ENCODE results near the gene SLC27A5. TPM values are rescaled to one million over a fixed set of nuclear protein-coding genes. Genes with fewer than 3 reads are reported as not detected.

Gene SLC27A5
- polyA plus RNA-seq, 2 of the 4 experiments (the other 2 are of a cell fraction): 30.2 to 37.8 TPM

GRCh38 chr19:58535857-58536256 lies 24.1 kb upstream of the SLC27A5 start:
- H3K4me3 ChIP-seq: no peak overlapping the region
- WGBS (ENCODE audit: missing lambda C conversion rate): 84% methylated on average over 3 of the region's 3 CpGs
- ChIA-PET POLR2A (interaction anchor here (0.9 to 1.0 kb wide), 2 partner anchors 8 to 16 kb away, joined by 3 to 4 read pairs; partner anchors contain the start of genes TRIM28 and ZBTB45), CTCF (interaction anchor here (0.7 to 5.5 kb wide), 2 partner anchors 13 to 17 kb away, joined by 3 to 70 read pairs; partner anchors contain the start of gene ZBTB45)
- no peaks in the 10 kb centered on the region for H3K4me1 ChIP-seq
- H3K27ac ChIP-seq: no peak overlapping the region
- no peaks in the 10 kb centered on the region for H3K9me3 ChIP-seq
- DNase-seq (ENCODE audit: low read depth in 1 of 2, low spot score in 1 of 2) (no peak), FAIRE-seq (no peak), ATAC-seq (no peak)
- TF ChIP-seq TP53 (CRISPR knock-in tag; IDR thresholded peaks at IDR 0.05): no peak
- no peak for TF ChIP-seq RFX5 (IDR thresholded peaks at IDR 0.05)
- no peak for TF ChIP-seq POLR2AphosphoS2 (conservative IDR thresholded peaks at IDR 0.05; ENCODE audit: low read length)
- TF ChIP-seq MAFK (IDR thresholded peaks at IDR 0.05; ENCODE audit: partially characterized antibody): no peak
- TF ChIP-seq NR3C1 (IDR thresholded peaks at IDR 0.05): no peak
- H3K4me2 ChIP-seq: no peak overlapping the region

DNA sequence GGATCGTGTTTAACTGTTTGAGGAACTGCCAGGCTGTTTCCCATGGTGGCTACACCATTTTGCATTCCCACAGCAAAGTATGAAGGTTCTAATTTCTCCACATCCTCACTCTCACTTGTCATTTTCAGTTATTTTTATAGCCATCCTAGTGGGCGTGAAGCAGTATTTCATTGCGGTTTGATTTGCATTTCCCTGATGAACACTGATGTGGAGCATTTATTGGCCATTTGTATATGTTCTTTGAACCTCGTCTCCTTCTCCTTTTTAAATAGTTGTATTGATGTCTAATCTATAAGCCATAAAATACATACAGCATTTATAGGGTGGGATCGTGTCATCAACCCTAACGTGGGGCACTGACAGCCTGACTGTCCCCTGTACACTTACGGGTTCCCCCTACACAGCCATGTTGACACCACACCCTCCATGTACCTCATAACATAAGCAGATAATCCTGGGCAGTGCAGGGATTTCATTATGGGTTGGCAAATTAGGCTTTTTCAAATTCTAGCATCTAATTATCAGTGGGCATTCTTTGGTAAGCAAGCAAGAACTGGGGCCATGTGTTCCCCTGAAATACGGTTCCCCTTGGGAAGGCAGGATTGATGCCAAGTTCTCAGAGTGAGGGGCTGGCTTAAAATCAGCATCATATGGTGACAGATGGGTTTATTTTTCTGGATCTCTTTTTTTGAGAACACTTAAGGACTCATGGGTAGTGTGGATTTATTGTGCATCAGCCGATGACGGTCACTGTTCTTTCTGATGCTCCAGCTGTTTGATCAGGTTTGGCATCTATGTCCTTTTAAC lies 19.4 kb upstream of the SLC27A5 start:
- Histone ChIP-seq H3K4me2 (no peak overlapping the region), H3K9me3 (no peaks in the 10 kb centered on the region), H3K4me1 (no peaks in the 10 kb centered on the region), H3K4me3 (no peak overlapping the region), H3K27ac (no peak overlapping the region)
- CTCF ChIA-PET: interaction anchor here (3.7 to 5.5 kb wide), 2 partner anchors 11 to 12 kb away, joined by 33 to 70 read pairs; partner anchors contain the start of gene ZBTB45
- DNase-seq (ENCODE audit: low read depth in 1 of 2, low spot score in 1 of 2) (no peak), FAIRE-seq (no peak), ATAC-seq (peak; percentile 18 to 20; a peak in 2 of 6 replicates)
- TF ChIP-seq ZFP36 (IDR thresholded peaks at IDR 0.05; ENCODE audit: borderline replicate concordance, partially characterized antibody) (no peak), HOXB5 (CRISPR knock-in tag; IDR thresholded peaks at IDR 0.05) (no peak), FOXS1 (CRISPR knock-in tag; IDR thresholded peaks at IDR 0.05) (no peak), ELK1 (IDR thresholded peaks at IDR 0.05; ENCODE audit: low read depth, low read length) (no peak), RARB (CRISPR knock-in tag; IDR thresholded peaks at IDR 0.05) (no peak), HMGXB4 (CRISPR knock-in tag; IDR thresholded peaks at IDR 0.05; ENCODE audit: borderline replicate concordance) (no peak), MAZ (IDR thresholded peaks at IDR 0.05; ENCODE audit: borderline replicate concordance, low read depth, low read length) (no peak), HDAC2 (IDR thresholded peaks at IDR 0.05) (no peak)
- TF ChIP-seq, protein P1, sequence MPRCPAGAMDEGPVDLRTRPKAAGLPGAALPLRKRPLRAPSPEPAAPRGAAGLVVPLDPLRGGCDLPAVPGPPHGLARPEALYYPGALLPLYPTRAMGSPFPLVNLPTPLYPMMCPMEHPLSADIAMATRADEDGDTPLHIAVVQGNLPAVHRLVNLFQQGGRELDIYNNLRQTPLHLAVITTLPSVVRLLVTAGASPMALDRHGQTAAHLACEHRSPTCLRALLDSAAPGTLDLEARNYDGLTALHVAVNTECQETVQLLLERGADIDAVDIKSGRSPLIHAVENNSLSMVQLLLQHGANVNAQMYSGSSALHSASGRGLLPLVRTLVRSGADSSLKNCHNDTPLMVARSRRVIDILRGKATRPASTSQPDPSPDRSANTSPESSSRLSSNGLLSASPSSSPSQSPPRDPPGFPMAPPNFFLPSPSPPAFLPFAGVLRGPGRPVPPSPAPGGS (IDR thresholded peaks at IDR 0.05): no peak
- WGBS (ENCODE audit: missing lambda C conversion rate): 28% methylated on average over 10 of the region's 10 CpGs
- POLR2A ChIA-PET: interaction anchor here (1.2 to 1.7 kb wide), 2 partner anchors 12 to 13 kb away, joined by 6 to 9 read pairs; partner anchors contain the start of genes TRIM28 and ZBTB45

- ATAC-seq (no peak), FAIRE-seq (no peak), DNase-seq (ENCODE audit: low read depth in 1 of 2, low spot score in 1 of 2) (no peak)
- Histone ChIP-seq H3K4me2 (no peak overlapping the region), H3K4me1 (no peaks in the 10 kb centered on the region), H3K9me3 (no peaks in the 10 kb centered on the region), H3K27ac (no peak overlapping the region), H3K4me3 (no peak overlapping the region)
- CTCF ChIA-PET: interaction anchor here (0.6 to 3.7 kb wide), 3 partner anchors 10 to 251 kb away, joined by 3 to 33 read pairs (median 3); partner anchors contain the start of gene ZBTB45
- TF ChIP-seq KDM1A (IDR thresholded peaks at IDR 0.05; ENCODE audit: low read depth) (no peak), ESRRA (IDR thresholded peaks at IDR 0.05; ENCODE audit: borderline replicate concordance, low read length) (no peak), HEYL (CRISPR knock-in tag; IDR thresholded peaks at IDR 0.05) (no peak), ELK1 (IDR thresholded peaks at IDR 0.05; ENCODE audit: low read depth, low read length) (no peak), MAFK (IDR thresholded peaks at IDR 0.05; ENCODE audit: partially characterized antibody) (peak; percentile 86), KDM5A (IDR thresholded peaks at IDR 0.05) (no peak), TFCP2L1 (CRISPR knock-in tag; IDR thresholded peaks at IDR 0.05) (no peak)
- TF ChIP-seq, protein P1 (IDR thresholded peaks at IDR 0.05): no peak
- POLR2A ChIA-PET: interaction anchor here (1.0 to 1.6 kb wide), 2 partner anchors 9 to 14 kb away, joined by 6 to 11 read pairs; partner anchors contain the start of genes TRIM28 and ZBTB45
- 19% methylated on average over 3 of the region's 3 CpGs for WGBS (ENCODE audit: missing lambda C conversion rate)
Measured at GRCh38 chr19:58529405-58529804, 17.6 kb upstream of the SLC27A5 start.

Measured in A549 (cell line).